A172 (cell line): Measurements from ENCODE around the gene TMEM203. TPM values are rescaled to one million over a fixed set of nuclear protein-coding genes. Genes with fewer than 3 reads are reported as not detected.
"Not testable (repeated sequence)": the region's sequence is repeated elsewhere in the genome, so short reads cannot be mapped to it uniquely, and the experiment has no call there.

ENCODE experiments used
- DNase-seq: peaks from one replicate; pipeline ENCODE4 v3.0.0-alpha.2; 2015; ENCODE audit warnings: low spot score
- total RNA-seq: library from RNA; depleted of rRNA; stranded (reverse); fragments of >200 nt; shearing (Covaris generic); gene quantifications from 2 replicates; pipeline ENCODE4 v1.2.3, GENCODE V29; 2014

TMEM203 gene
- total RNA-seq, 1 experiment from 2014 or later, result 115 TPM

- no peak for DNase-seq
Measured at GRCh38 chr9:137242269-137243203, 37.1 kb upstream of the TMEM203 start.

GRCh38 chr9:137241490-137242268 lies 36.2 kb upstream of the TMEM203 start:
- DNase-seq, result no peak

GRCh38 chr9:137240841-137241489 lies 35.5 kb upstream of the TMEM203 start, which contains the start of gene TUBB4B:
Gene TUBB4B, plus strand, starts transcription at chr9:137241287. Its CDS starts 74 bp downstream, at chr9:137241361.
- DNase-seq, result peak; percentile 100

GRCh38 chr9:137240318-137240840 lies 34.9 kb upstream of the TMEM203 start:
- peak; percentile 71 for DNase-seq

- DNase-seq, result not testable (repeated sequence)
Measured at GRCh38 chr9:137239541-137240200, 34.2 kb upstream of the TMEM203 start.

GRCh38 chr9:137237759-137238726 lies 32.6 kb upstream of the TMEM203 start:
- no peak for DNase-seq

- DNase-seq, result no peak
Measured at GRCh38 chr9:137236936-137237421, 31.5 kb upstream of the TMEM203 start.

- DNase-seq, result peak; percentile 76
Measured at GRCh38 chr9:137236238-137236935, 30.9 kb upstream of the TMEM203 start.

- no peak for DNase-seq
Measured at GRCh38 chr9:137235424-137236237, 30.2 kb upstream of the TMEM203 start.

GRCh38 chr9:137234758-137235423 lies 29.4 kb upstream of the TMEM203 start:
- no peak for DNase-seq

GRCh38 chr9:137234055-137234697 lies 28.7 kb upstream of the TMEM203 start:
- no peak for DNase-seq

- no peak for DNase-seq
Measured at GRCh38 chr9:137233143-137233980, 27.9 kb upstream of the TMEM203 start.

- DNase-seq, result no peak
Measured at GRCh38 chr9:137232510-137232909, 27.1 kb upstream of the TMEM203 start.

GRCh38 chr9:137232101-137232500 lies 26.7 kb upstream of the TMEM203 start:
- DNase-seq, result no peak

GRCh38 chr9:137231372-137232039 lies 26.1 kb upstream of the TMEM203 start:
- no peak for DNase-seq
